HG03039 (cell line): Measurements from ENCODE around the gene PCDH9.

ENCODE experiments used
- ATAC-seq: cut with Tn5 transposase; IDR thresholded peaks from one replicate; pipeline ENCODE4 v1.9.1; 2021; ENCODE audit warnings: mild to moderate bottlenecking, moderate library complexity; ENCODE audit not compliant: unreplicated experiment

Gene PCDH9

DNA sequence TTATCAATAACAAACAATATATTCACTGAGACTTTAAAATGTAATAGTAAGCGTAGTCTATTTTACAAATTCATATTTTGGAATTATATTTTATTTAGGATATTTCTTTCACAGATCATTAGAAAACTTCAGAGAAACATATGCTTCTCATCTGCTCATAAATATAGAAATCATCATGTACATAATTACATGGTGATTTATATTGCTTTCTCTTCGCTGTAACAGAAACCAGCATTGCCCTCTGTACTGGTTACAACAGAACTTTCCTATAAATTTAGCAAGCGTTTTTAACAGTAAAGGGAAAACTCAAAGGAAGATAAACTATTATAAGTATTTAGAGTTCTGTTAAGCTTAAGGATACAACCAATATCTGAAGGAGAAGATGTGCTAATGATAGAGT is 672.8 kb downstream of the PCDH9 start:
- no peak for ATAC-seq

DNA sequence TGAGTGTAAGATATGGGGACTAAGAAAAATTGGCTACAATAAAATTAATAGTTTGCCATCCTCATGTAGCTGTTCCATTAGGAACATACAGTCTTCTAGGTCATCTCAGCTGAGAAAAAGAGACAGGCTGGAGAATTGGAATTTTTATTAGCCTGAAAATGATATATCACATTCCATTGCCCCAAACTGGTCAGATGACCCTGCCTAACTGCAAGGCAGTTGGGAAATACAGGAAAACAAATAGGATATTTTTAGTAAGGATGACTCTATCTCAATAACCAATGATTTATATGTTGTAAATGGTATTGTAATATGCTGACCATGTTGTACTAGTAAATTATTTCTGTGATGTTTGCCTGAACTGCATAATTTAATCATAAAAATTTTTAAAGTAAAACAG is 673.8 kb downstream of the PCDH9 start:
- no peak for ATAC-seq

DNA sequence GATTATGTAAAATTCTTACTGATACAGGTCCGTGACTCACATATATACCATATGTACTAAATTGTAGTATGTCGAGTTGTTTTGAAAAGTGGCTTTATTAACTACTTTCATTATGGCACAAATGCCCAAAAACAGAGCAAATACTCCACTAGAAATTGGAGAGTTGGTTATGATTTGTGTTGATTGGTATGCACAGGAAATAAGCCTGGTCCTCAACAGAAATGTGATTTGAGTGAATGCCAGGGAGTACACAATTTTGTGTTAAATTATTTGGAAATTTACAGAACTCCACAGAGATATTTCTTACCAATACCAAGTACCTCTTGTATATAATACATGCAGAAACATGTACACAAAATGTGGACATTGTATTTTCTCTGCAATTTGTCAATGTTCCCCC is 676.7 kb downstream of the PCDH9 start:
- no peak for ATAC-seq

DNA sequence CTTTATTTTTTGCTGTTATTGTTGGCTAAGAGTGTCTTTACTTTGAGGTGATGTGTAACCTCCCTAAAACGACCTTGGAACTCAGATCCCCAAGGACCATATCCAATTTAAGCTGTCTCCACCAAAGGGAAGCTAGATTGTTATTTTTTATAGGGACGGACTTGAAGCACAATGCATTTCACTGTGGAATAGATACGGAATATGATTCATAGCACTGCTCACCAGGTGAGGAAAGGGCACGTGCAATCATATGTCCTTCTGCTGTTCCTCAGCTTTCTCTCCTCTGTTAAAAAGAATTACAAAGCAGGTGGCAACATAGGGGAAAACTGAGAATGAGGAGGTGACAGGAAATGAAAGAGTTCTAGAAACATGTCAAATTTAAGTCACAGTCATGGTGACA is 679.0 kb downstream of the PCDH9 start:
- ATAC-seq: no peak

DNA sequence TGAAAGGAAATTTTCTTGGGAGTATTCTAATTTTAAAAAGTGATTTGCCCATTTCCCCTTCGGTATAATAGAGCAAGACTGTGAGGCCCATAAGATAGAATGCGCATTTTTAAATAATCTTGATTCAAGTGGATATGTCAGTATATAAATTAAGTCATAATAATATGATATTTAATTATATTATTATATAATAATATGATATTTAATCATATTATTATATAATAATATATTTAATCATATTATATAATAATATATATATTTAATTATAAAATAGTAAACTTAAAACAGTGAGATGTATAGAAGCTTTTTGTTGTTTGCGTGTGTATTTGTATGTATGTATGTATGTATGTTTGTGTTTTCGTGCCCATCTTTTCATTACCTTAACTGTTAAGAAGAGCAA is 682.5 kb downstream of the PCDH9 start:
- ATAC-seq: no peak

DNA sequence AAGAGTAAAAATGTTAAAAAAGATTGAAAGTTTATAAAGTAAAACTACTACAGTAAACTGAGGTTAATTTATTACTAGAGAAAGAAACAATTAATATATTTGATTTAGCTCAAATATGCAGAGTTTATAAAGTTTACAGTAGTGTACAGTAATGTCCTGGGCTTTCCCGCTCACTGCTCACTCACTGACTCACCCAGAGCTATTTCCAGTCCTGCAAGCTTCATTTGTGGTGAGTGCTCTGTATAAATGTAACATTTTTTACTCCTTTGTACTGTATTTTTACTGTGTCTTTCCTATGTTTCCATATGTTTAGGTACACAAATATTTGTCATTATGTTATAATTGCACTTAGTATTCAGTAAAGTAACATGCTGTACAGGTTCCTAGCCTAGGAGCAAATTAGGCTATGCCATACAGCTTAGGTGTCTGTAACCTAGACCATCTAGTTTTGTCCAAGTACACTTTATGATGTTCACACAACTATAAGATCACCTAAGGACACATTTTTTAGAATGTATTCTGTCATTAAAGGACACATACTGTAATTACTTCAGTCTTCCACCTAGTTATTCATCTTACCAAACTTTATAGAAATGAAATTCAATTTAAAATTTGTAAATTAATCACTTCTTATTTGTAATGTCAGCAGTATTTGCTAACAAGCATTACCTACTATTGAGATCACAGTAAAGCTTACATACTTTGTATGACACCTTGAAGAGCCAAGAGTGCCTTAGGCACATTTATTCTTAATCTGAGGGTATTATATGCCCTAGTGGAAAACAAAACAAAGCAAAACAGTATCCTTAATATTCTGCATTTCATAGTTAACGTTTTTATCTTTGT is 683.4 kb downstream of the PCDH9 start:
- no peak for ATAC-seq

DNA sequence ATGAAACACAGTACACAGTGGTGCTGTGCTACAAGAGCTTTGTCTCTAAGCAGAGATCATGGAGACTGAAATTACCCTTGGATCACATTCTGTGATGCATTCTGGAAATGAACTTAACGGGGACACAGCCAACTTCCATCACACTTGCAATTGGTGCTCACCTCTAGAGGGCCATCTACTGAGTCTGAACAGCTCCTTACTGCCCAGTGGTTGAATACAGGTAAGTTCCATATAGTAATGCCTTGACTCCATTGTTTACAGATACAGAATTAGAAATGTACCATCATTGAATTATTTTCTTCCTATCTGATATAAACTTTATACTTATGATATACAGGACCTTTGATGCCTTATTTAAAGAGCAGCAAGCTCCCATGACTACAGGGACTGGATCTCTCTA is 686.4 kb downstream of the PCDH9 start:
- no peak for ATAC-seq

DNA sequence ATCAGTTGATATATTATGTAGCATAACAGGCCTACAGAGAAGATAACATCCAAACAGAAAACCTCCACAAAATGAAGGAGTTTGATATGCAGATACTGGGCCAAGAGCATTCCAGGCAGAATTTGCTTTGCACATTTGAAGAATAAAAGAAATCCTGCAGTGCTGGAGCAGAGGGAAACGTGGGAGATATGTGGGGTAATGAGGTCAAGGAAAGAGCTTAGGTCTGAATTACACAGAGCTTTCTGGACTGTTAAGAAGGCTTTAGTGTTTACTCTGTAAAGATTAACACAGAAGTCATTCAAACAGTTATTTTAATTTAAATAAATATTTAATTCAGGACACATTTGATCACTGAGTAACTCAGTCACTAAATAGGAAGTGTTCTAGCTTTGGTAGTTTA is 692.7 kb downstream of the PCDH9 start:
- no peak for ATAC-seq

DNA sequence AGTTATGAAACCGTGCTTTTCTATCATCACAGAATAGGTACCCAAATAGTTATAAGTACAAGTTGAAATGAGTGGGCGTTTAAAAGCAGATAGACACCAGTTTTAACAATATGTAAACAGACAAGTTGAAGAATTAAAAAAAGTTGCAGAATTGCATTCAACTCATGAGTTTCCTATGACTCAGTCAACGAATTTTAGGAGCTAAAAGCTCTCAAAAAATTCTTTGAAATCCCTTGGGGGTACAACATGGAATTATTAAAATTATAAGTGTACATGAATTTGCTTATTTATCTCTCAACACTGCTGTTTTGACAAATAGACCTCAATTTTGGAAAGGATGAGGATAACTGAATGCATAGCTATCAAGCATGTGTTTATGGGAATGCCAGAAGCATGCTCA is 693.4 kb downstream of the PCDH9 start:
- ATAC-seq: no peak

DNA sequence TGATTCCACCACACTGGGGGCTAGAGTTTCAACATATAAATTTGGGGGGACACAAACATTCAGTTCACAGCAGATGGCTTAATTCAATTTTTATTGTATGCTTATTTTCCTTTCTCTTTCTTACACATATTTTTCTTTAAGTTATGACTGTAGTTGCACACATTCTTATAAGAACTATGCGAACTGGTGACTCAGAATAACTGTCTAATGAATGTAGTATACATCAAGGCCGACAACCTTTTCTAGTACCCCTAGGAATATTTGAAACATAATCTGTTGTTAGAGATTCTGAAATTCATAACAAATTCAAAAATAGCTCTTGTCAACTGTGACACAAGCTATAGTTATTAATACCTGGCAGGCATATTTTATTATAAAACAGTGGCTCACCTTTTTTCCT is 695.6 kb downstream of the PCDH9 start:
- no peak for ATAC-seq

DNA sequence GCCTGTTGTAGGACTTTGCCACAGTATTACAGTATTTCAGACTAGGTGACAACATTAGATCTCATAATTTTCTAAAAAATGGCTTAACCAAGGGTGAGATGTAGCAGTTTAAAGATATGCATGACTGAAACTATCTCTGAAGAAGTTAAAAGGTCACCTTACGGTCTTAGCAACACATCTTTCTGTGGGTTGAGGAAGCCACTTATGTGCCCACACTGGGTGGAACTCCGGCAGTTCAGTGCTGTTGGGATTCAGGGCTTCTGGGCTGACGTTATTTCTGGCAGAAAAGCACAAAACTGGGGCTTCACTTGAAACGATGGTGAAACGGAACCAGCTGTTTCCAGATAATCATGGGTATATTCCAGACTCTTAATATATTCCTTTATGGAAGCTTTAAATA is 697.3 kb downstream of the PCDH9 start:
- ATAC-seq: no peak

DNA sequence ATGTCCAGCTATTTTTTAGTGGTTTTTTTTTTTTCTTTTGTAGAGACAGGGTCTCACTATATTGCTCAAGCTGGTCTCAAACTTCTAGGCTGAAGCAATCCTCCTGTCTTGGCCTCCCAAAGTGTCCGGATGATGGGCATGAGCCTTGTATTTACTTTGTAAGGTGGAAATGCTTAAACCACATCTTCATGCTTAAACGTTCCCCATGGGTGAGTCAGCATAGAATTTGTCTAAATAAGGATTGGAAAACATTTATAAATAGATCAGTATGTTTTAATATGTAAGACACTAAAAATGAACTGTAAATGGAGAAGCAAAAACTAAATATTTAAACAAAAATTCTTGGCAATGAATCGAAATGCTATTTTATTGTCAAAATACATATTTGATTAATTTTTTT is 698.0 kb downstream of the PCDH9 start:
- no peak for ATAC-seq

DNA sequence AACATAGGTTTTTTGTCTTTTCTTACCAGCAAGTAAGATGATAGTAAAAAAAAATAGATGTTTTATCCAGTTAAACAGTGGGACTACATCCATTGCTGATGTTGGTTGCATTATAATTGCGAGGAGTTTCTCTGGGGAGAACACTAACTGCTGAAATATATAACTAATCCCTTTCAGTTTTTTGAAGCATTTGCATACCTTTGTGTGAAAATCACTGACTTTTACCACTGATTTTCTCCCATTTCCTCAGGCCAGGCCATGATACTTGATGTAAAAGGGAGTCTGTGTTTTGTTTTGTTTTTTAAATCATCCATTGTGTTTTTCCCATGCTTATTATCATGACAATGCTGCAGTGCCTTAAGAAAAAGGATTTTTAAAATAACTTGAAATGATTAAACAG is 699.5 kb downstream of the PCDH9 start:
- no peak for ATAC-seq

DNA sequence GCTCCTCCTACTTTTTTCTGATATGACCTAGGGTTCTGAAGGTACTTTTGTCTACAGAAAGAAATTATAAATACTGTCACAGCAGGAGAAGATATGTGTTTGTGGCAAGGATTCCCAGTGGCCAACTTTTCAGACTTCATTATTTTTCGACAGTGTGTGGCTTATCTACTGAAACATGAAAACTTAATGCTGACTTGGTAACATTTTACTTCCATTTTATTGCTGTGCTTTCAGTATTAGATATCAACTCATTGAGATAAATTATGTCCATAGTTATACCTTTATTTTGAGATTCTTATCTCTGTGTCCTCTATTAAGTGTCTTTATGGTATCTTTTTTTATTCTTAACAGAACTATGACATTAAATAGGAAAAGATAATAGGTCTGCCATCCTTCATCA is 700.0 kb downstream of the PCDH9 start:
- no peak for ATAC-seq

DNA sequence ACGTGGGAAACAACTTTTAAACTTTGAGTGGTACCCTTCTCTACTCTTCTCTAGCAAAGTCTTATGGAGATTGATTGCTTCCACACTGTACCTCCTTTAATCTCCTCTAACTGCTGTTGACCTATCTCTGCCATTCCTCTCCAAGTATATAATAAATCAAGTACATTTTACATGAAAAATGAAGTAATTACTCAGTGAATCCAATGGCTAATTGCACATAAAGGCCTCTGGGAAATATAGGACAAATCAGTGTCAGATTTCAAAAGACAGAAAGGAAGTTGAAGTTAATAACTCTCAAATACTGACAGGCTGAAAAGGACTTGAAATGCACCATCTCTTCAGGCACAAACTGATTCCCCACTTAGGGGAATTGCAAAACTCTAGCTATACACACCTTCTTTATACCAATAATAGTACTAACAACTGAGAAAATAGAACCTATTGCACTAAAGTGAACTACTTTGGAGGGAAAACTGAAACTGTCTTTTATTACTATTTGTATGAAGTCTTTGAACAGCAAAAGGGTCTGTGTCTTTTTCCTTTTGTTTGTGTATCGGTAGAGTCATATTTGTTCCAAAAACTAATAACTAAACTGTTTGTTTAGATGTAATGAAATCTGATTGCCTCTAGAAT is 701.1 kb downstream of the PCDH9 start:
- ATAC-seq: no peak

DNA sequence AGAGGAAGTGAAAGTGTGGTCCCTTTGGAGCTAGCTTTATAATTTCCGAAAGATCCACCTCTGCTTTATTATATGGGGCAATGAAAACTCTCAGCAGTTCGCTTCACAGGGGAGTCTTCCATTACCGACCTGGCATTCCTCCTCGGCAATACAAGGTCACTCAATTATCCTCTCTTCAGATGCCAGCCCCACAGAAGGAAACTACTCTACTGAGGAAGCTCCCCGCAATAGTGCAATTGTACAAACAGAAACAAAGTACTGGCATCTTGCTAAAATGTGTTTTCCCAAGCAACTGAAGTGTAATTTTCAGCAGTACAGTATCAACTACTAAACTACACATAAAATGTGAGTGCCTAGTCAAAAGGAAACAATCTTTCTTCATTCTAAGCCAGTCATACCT is 702.0 kb downstream of the PCDH9 start:
- ATAC-seq: no peak

DNA sequence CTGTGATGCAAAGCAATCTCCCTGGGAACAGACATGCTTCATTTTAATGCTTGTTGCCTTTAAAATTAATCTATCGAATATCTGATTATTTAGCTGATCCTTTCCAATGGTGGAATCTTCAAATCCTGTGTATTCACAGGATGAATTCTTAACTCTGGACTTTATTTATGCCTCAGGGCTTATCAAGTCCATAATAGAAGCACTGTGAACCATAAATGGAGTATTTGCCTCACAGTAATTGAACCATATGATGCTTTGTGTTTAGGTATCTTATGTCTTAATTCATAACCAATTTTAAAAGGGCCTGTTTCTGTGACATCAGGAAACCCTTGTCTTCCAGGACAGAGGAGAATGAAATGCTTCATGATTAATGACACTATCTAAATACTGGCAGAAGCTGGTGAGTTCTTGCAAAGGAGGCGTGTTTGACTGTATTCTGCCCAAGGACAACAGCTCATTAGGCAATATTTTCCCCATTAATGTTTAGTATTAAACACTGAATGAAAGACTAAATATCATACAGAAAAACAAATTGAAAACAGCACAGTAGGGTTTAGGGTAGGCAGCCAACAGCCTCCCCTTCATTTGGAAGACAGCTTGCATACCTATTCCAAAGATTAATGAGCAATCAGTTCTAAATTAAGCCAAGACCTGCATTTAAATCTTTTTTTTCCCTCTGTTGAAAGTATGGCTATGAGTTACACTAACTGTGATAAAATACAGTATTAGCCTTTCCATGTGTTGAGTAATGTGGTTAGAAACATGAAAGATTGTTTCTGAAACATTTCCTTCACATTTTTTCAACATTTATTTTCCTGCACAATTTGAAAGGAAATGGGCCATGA is 709.4 kb downstream of the PCDH9 start:
- no peak for ATAC-seq

DNA sequence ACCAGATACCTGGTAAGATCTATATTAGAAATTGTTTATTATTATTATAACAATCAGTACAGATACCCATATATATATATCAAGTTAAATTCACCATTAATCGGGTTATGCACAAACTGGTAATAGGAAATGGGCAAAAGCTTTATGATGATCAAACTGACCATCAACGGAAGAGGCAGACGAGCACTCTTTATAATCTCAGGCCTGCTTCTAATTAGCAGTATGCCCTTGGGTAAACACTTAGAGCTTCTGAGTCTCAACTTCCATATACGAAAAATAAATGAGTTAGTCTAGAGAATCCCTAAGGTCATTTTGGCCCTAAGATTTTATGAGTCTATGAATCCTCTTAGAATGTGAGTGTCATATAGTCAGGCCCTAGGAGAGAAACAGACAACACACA is 710.9 kb downstream of the PCDH9 start:
- no peak for ATAC-seq

DNA sequence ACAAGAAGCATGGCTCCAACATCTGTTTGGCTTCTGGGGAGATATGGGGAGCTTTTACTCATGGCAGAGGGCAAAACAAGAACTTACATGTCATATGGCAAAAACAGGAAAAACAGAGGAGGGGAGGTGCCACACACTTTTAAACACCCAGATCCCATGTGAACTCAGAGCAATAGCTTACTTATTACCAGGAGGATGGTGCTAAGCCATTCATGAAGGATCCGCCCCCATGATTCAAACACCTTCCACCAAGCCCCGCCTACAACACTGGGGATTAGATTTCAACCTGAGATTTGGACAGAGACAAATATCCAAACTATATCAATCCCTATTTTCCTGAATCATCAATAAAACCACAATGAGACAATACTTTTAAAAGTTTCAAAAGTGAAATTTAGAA is 712.1 kb downstream of the PCDH9 start:
- ATAC-seq: no peak

DNA sequence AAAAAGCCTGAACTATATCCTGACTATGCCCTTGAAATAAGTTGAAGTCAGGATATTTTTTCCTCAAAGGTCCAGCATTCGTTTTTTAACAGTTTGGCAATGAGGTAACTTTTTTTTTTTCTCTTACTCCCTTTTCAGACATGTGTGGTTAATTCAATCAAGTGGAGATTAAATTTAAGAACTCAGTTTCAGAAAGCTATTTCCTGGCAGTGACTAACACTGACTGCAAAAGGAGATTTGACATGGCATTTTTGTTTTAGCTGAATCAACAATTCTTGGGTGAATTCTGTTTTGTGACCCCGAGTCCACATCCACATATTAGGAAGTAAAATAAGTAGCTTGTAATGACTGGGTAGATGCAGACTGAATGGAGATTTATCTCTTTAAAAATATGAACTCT is 716.4 kb downstream of the PCDH9 start:
- ATAC-seq: no peak

DNA sequence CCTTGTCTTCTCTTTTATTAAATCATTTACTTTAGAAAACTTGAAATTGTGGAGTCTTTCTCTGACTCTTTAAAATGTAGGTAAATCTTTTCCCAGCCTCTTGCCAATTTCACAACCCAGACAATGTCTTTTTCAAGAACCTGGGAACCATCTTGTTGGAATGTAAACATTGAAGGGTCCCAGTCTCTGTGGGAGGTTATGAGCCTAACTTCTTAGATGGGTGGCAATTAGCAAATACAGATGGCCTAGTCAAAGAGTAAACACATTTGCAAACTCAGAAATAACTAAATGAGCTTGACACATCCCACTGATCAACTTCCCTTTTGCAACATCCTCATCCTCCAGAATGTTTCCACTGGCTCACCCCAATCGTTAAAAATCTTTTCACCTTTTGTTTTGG is 721.0 kb downstream of the PCDH9 start:
- no peak for ATAC-seq
